OCI-LY1 (cell line): ENCODE results near the gene ANKRD45.
"Not testable (repeated sequence)": the region's sequence is repeated elsewhere in the genome, so short reads cannot be mapped to it uniquely, and the experiment has no call there.

Experiments used
- H2AFZ ChIP-seq: fragments of 200-600 bp; sonication (generic), shearing (Covaris generic); 2 replicates; pipeline ENCODE4 v1.6.0; 2014; ENCODE audit warnings: antibody characterized with exemption, mild to moderate bottlenecking, low read length
- H3F3A ChIP-seq: fragments of 200-600 bp; sonication (generic), shearing (Covaris generic); 2 replicates; pipeline ENCODE4 v1.6.0; 2014; ENCODE audit warnings: mild to moderate bottlenecking, antibody characterized with exemption, low read length, moderate library complexity; ENCODE audit not compliant: insufficient read depth
- H3K27ac ChIP-seq: fragments of 200-600 bp; sonication (generic); 2 replicates; pipeline ENCODE4 v1.5.1; 2014; ENCODE audit warnings: low read length, mixed run types, mild to moderate bottlenecking, low read depth; ENCODE audit not compliant: poor library complexity, severe bottlenecking
- H3K27me3 ChIP-seq: fragments of 200-600 bp; sonication (generic); 2 replicates; pipeline ENCODE4 v1.6.0; 2014; ENCODE audit warnings: antibody characterized with exemption, mild to moderate bottlenecking, low read length, moderate library complexity; ENCODE audit not compliant: insufficient read depth
- H3K36me3 ChIP-seq: fragments of 200-600 bp; sonication (generic); 2 replicates; pipeline ENCODE4 v1.6.1; 2014; ENCODE audit warnings: mild to moderate bottlenecking, antibody characterized with exemption, low read length, moderate library complexity, mixed read lengths; ENCODE audit not compliant: insufficient read depth
- H3K4me1 ChIP-seq: fragments of 200-600 bp; sonication (generic); 2 replicates; pipeline ENCODE4 v1.5.1; 2014; ENCODE audit warnings: mild to moderate bottlenecking, low read length, moderate library complexity; ENCODE audit not compliant: insufficient read depth, severe bottlenecking
- H3K4me2 ChIP-seq: fragments of 200-600 bp; sonication (generic), shearing (Covaris generic); 2 replicates; pipeline ENCODE4 v1.6.1; 2014; ENCODE audit warnings: low read length
- H3K4me3 ChIP-seq: fragments of 200-600 bp; sonication (generic); 2 replicates; pipeline ENCODE4 v1.5.1; 2014; ENCODE audit warnings: low read length, low read depth, mild to moderate bottlenecking, mixed read lengths; ENCODE audit not compliant: poor library complexity, severe bottlenecking
- H3K79me2 ChIP-seq: fragments of 200-600 bp; shearing (Covaris generic); 2 replicates; pipeline ENCODE4 v1.6.1; 2016; ENCODE audit warnings: mixed run types, low read length, mixed read lengths; ENCODE audit not compliant: insufficient read depth
- H3K9ac ChIP-seq: fragments of 200-600 bp; sonication (generic), shearing (Covaris generic); 2 replicates; pipeline ENCODE4 v1.6.1; 2014; ENCODE audit warnings: mild to moderate bottlenecking, low read length, mixed read lengths
- H3K9me2 ChIP-seq: fragments of 200-600 bp; sonication (generic), shearing (Covaris generic); 2 replicates; pipeline ENCODE4 v1.6.1; 2014; ENCODE audit warnings: low read depth, mild to moderate bottlenecking, low read length, mixed read lengths
- H3K9me3 ChIP-seq: fragments of 200-600 bp; shearing (Covaris generic); 2 replicates; pipeline ENCODE4 v1.6.1; 2014; ENCODE audit warnings: low read length, mixed read lengths
- H4K20me1 ChIP-seq: fragments of 200-600 bp; sonication (generic), shearing (Covaris generic); 2 replicates; pipeline ENCODE4 v1.6.0; 2016; ENCODE audit warnings: mild to moderate bottlenecking, low read length; ENCODE audit not compliant: insufficient read depth
- CTCF ChIP-seq: fragments of 200-600 bp; sonication (generic), shearing (Covaris generic); IDR thresholded peaks from 2 replicates; pipeline ENCODE4 v1.5.1; 2017; ENCODE audit warnings: mild to moderate bottlenecking, antibody characterized with exemption, low read length, moderate library complexity, mixed read lengths
- EZH2 ChIP-seq: fragments of 200-600 bp; sonication (generic), shearing (Covaris generic); IDR thresholded peaks from 2 replicates; pipeline ENCODE4 v1.8.0; 2017; ENCODE audit warnings: borderline replicate concordance, mixed run types, mild to moderate bottlenecking, antibody characterized with exemption, low read length, moderate library complexity, mixed read lengths

The ANKRD45 gene

DNA sequence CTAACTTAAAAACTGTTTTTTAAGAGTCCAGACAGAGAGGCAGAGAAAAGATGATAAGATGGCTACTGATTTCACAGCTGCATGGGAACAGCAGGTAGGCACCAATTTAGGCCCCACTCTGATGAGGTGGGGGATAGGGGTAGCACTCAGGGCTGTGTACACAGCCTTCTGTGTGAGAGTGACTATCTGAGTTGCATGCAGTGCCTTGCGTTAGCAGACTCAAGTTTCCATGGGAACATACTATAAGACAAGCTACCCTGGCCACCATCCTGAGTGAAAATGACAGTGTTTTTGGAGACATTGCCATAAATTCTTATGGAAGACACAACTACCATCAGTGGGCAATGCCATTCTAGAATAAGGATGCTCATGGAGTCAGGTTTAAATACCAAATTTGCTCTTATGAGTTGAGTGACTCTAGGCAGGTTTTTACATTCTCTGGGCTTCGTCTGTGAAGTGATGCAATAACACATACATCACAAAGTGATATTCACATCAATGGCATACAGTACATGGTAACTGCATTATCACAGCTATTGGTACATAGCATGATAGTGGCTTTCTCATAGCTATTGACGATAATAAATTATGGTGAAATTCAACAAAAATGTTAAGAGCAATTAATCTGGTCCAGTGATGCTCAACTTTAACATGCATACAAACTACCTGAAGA lies 97.3 kb downstream of the ANKRD45 start:
- H3K9ac ChIP-seq: no peak overlapping the region
- H3K4me3 ChIP-seq: no peak overlapping the region
- H3K27me3 ChIP-seq: no peaks in the 10 kb centered on the region
- H3K4me2 ChIP-seq: no peak overlapping the region
- no peak overlapping the region for H3K27ac ChIP-seq
- no peaks in the 10 kb centered on the region for H3K79me2 ChIP-seq
- H4K20me1 ChIP-seq: no peaks in the 10 kb centered on the region
- H3K36me3 ChIP-seq: no peaks in the 10 kb centered on the region
- H3K9me2 ChIP-seq: no peaks in the 10 kb centered on the region
- no peak overlapping the region for H2AFZ ChIP-seq
- H3K4me1 ChIP-seq: no peaks in the 10 kb centered on the region
- TF ChIP-seq EZH2: no peak
- no peak for TF ChIP-seq CTCF
- no peaks in the 10 kb centered on the region for H3F3A ChIP-seq
- no peaks in the 10 kb centered on the region for H3K9me3 ChIP-seq

GRCh38 chr1:173570370-173571007 lies 99.2 kb downstream of the ANKRD45 start:
- Histone ChIP-seq H3K9me2 (no peaks in the 10 kb centered on the region), H3K79me2 (no peaks in the 10 kb centered on the region), H2AFZ (no peak overlapping the region), H3K4me2 (no peak overlapping the region), H3K9ac (no peak overlapping the region), H3K4me3 (no peak overlapping the region), H4K20me1 (no peaks in the 10 kb centered on the region), H3K4me1 (no peaks in the 10 kb centered on the region), H3K36me3 (no peaks in the 10 kb centered on the region; the same call in 1 of the 2 replicates), H3K9me3 (no peaks in the 10 kb centered on the region), H3K27me3 (no peaks in the 10 kb centered on the region), H3K27ac (no peak overlapping the region), H3F3A (no peaks in the 10 kb centered on the region)
- TF ChIP-seq EZH2: no peak
- no peak for TF ChIP-seq CTCF

GRCh38 chr1:173568483-173568882 lies 101.2 kb downstream of the ANKRD45 start:
- Histone ChIP-seq H3K9me3 (no peaks in the 10 kb centered on the region), H3F3A (no peaks in the 10 kb centered on the region), H4K20me1 (no peaks in the 10 kb centered on the region), H3K4me1 (no peaks in the 10 kb centered on the region), H3K27ac (no peak overlapping the region), H3K9ac (no peak overlapping the region), H2AFZ (no peak overlapping the region), H3K79me2 (no peaks in the 10 kb centered on the region), H3K36me3 (no peaks in the 10 kb centered on the region; the same call in 1 of the 2 replicates), H3K27me3 (no peaks in the 10 kb centered on the region), H3K4me2 (no peak overlapping the region), H3K4me3 (no peak overlapping the region), H3K9me2 (no peaks in the 10 kb centered on the region)
- TF ChIP-seq EZH2: no peak
- no peak for TF ChIP-seq CTCF

- not testable (repeated sequence) for H3K4me1 ChIP-seq, H3K9me2 ChIP-seq, H3K27ac ChIP-seq, H2AFZ ChIP-seq, H3K36me3 ChIP-seq, H3K9ac ChIP-seq, H3K9me3 ChIP-seq, H4K20me1 ChIP-seq, H3K27me3 ChIP-seq, H3F3A ChIP-seq, H3K4me2 ChIP-seq, H3K4me3 ChIP-seq, H3K79me2 ChIP-seq
Observed at GRCh38 chr1:173563846-173564245, 105.8 kb downstream of the ANKRD45 start.
